ENCODE measurements around the gene AGBL1. TPM values are rescaled to one million over a fixed set of nuclear protein-coding genes. Genes with fewer than 3 reads are reported as not detected.

Gene AGBL1
- total RNA-seq, 1 experiment from 2014 or later = not detected

- Mint-ChIP-seq H3K27ac (ENCODE audit: unreplicated experiment) (no peak overlapping the region), H3K36me3 (ENCODE audit: insufficient read depth, unreplicated experiment) (no peaks in the 10 kb centered on the region), H3K27me3 (ENCODE audit: insufficient read depth, unreplicated experiment) (no peaks in the 10 kb centered on the region), H3K9me3 (ENCODE audit: unreplicated experiment) (no peaks in the 10 kb centered on the region), H3K4me1 (ENCODE audit: low read depth, unreplicated experiment) (no peaks in the 10 kb centered on the region), H3K4me3 (ENCODE audit: unreplicated experiment) (no peak overlapping the region)
- H3K9me3 ChIP-seq = no peaks in the 10 kb centered on the region
- CTCF ChIA-PET = no interaction called here
- H3K27me3 ChIP-seq (replicated peaks; ENCODE audit: control insufficient read depth, insufficient read depth, low read length) = no peaks in the 10 kb centered on the region
- BruUV-seq (replicated peaks) = no TSS peak
- no peak overlapping the region for H3K4me3 ChIP-seq (ENCODE audit: low read depth, low read length)
- H3K4me1 ChIP-seq = no peaks in the 10 kb centered on the region
- intact Hi-C loops (cut with micrococcal nuclease; ENCODE audit: unreplicated experiment) = no loop called here
- DNase-seq = no peak
- no peaks in the 10 kb centered on the region for H3K36me3 ChIP-seq (ENCODE audit: control insufficient read depth, insufficient read depth, low read length)
- no peak for TF ChIP-seq CTCF (IDR thresholded peaks at IDR 0.05; ENCODE audit: insufficient read depth in 1 of 2, low read depth in 1 of 2, low read length in 1 of 2, severe bottlenecking in 1 of 2, unreplicated experiment in 1 of 2)
- POLR2A ChIA-PET = no interaction called here
Observed at GRCh38 chr15:86558686-86559085, 479.0 kb downstream of the AGBL1 start.

- H3K27me3 ChIP-seq (replicated peaks; ENCODE audit: control insufficient read depth, insufficient read depth, low read length) = no peaks in the 10 kb centered on the region
- Mint-ChIP-seq H3K36me3 (ENCODE audit: insufficient read depth, unreplicated experiment) (no peaks in the 10 kb centered on the region), H3K27ac (ENCODE audit: unreplicated experiment) (no peak overlapping the region), H3K4me3 (ENCODE audit: unreplicated experiment) (no peak overlapping the region), H3K27me3 (ENCODE audit: insufficient read depth, unreplicated experiment) (no peaks in the 10 kb centered on the region), H3K9me3 (ENCODE audit: unreplicated experiment) (no peaks in the 10 kb centered on the region), H3K4me1 (ENCODE audit: low read depth, unreplicated experiment) (no peaks in the 10 kb centered on the region)
- POLR2A ChIA-PET = no interaction called here
- BruUV-seq (replicated peaks) = no TSS peak
- intact Hi-C loops (cut with micrococcal nuclease; ENCODE audit: unreplicated experiment) = no loop called here
- H3K36me3 ChIP-seq (ENCODE audit: control insufficient read depth, insufficient read depth, low read length) = no peaks in the 10 kb centered on the region
- CTCF ChIA-PET = no interaction called here
- no peaks in the 10 kb centered on the region for H3K4me1 ChIP-seq
- H3K9me3 ChIP-seq = no peaks in the 10 kb centered on the region
- no peak for DNase-seq
- TF ChIP-seq CTCF (IDR thresholded peaks at IDR 0.05; ENCODE audit: insufficient read depth in 1 of 2, low read depth in 1 of 2, low read length in 1 of 2, severe bottlenecking in 1 of 2, unreplicated experiment in 1 of 2) = no peak
- no peak overlapping the region for H3K4me3 ChIP-seq (ENCODE audit: low read depth, low read length)
Observed at GRCh38 chr15:86568378-86568777, 488.7 kb downstream of the AGBL1 start.

- H3K27ac Mint-ChIP-seq (ENCODE audit: unreplicated experiment) = no peak overlapping the region
- TF ChIP-seq CTCF (IDR thresholded peaks at IDR 0.05; ENCODE audit: insufficient read depth in 1 of 2, low read depth in 1 of 2, low read length in 1 of 2, severe bottlenecking in 1 of 2, unreplicated experiment in 1 of 2) = no peak
- Histone ChIP-seq H3K27me3 (replicated peaks; ENCODE audit: control insufficient read depth, insufficient read depth, low read length) (no peaks in the 10 kb centered on the region), H3K4me1 (no peaks in the 10 kb centered on the region), H3K9me3 (no peaks in the 10 kb centered on the region), H3K4me3 (ENCODE audit: low read depth, low read length) (no peak overlapping the region), H3K36me3 (ENCODE audit: control insufficient read depth, insufficient read depth, low read length) (no peaks in the 10 kb centered on the region)
- no peaks in the 10 kb centered on the region for H3K4me1 Mint-ChIP-seq (ENCODE audit: low read depth, unreplicated experiment)
- H3K36me3 Mint-ChIP-seq (ENCODE audit: insufficient read depth, unreplicated experiment) = no peaks in the 10 kb centered on the region
- H3K9me3 Mint-ChIP-seq (ENCODE audit: unreplicated experiment) = no peaks in the 10 kb centered on the region
- POLR2A ChIA-PET = no interaction called here
- BruUV-seq (replicated peaks) = no TSS peak
- no peak for DNase-seq
- CTCF ChIA-PET = no interaction called here
- intact Hi-C loops (cut with micrococcal nuclease; ENCODE audit: unreplicated experiment) = no loop called here
- H3K27me3 Mint-ChIP-seq (ENCODE audit: insufficient read depth, unreplicated experiment) = no peaks in the 10 kb centered on the region
- no peak overlapping the region for H3K4me3 Mint-ChIP-seq (ENCODE audit: unreplicated experiment)
Observed at GRCh38 chr15:86570738-86571137, 491.1 kb downstream of the AGBL1 start.
